ENCODE measurements around the gene TNXB.
"Not testable (repeated sequence)": the region's sequence is repeated elsewhere in the genome, so short reads cannot be mapped to it uniquely, and the experiment has no call there.

DNA sequence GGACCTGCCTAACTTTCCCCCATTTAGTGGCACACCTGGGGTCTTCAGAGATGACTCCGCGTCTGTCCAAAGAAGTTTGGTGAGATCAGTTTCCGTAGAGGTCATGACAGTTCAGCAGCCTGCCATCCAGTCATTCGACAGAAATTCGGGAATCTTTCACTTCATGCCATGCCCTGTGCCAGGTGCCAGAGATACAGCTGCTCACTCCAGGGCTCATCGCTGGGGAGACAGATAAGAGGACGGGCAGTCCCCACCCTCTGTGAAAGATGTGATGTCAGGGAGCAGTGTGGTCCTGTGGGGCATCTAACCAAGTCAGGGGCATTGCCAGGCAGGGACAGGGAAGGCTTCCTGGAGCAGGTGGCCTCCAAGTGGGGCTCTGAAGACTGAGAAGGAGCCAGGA is 105.8 kb downstream of the TNXB start:
- not testable (repeated sequence) for TF ChIP-seq EP300, POLR2AphosphoS5 (IDR thresholded peaks at IDR 0.05)
- TF ChIP-seq, protein P1, sequence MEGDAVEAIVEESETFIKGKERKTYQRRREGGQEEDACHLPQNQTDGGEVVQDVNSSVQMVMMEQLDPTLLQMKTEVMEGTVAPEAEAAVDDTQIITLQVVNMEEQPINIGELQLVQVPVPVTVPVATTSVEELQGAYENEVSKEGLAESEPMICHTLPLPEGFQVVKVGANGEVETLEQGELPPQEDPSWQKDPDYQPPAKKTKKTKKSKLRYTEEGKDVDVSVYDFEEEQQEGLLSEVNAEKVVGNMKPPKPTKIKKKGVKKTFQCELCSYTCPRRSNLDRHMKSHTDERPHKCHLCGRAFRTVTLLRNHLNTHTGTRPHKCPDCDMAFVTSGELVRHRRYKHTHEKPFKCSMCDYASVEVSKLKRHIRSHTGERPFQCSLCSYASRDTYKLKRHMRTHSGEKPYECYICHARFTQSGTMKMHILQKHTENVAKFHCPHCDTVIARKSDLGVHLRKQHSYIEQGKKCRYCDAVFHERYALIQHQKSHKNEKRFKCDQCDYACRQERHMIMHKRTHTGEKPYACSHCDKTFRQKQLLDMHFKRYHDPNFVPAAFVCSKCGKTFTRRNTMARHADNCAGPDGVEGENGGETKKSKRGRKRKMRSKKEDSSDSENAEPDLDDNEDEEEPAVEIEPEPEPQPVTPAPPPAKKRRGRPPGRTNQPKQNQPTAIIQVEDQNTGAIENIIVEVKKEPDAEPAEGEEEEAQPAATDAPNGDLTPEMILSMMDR (IDR thresholded peaks at IDR 0.05), result not testable (repeated sequence)

Data from esophagus muscularis mucosa (tissue), 4 donors.